Mesendoderm (in vitro differentiated cells): ENCODE measurements around the gene TBC1D16.

Source experiments
- DNase-seq: peaks from one replicate; pipeline ENCODE4 v3.0.0; 2013
- H2AK5ac ChIP-seq: 2 replicates; pipeline ENCODE4 v1.6.1; 2013; ENCODE audit warnings: low read length, inconsistent platforms
- H2BK120ac ChIP-seq: 2 replicates; pipeline ENCODE4 v1.6.1; 2013; ENCODE audit warnings: low read depth, mild to moderate bottlenecking, low read length, moderate library complexity, mixed read lengths
- H2BK15ac ChIP-seq: replicated peaks from 2 replicates; pipeline ENCODE4 v1.6.1; 2013; ENCODE audit warnings: low read depth, mild to moderate bottlenecking, moderate library complexity
- H2BK5ac ChIP-seq: 2 replicates; pipeline ENCODE4 v1.6.1; 2013; ENCODE audit warnings: low read length, inconsistent platforms
- H3K18ac ChIP-seq: 2 replicates; pipeline ENCODE4 v1.6.1; 2013; ENCODE audit warnings: mild to moderate bottlenecking, low read length, mixed read lengths
- H3K23ac ChIP-seq: one replicate; pipeline ENCODE4 v1.6.1; 2013; ENCODE audit warnings: low read length
- H3K27ac ChIP-seq: 2 replicates; pipeline ENCODE4 v1.5.1; 2013; ENCODE audit warnings: low read depth, mild to moderate bottlenecking, inconsistent platforms, low read length, moderate library complexity
- H3K27me3 ChIP-seq: 2 replicates; pipeline ENCODE4 v1.6.1; 2013; ENCODE audit warnings: low read length, control low read depth, mild to moderate bottlenecking, inconsistent platforms; ENCODE audit not compliant: insufficient read depth, poor library complexity
- H3K36me3 ChIP-seq: 2 replicates; pipeline ENCODE4 v1.6.1; 2013; ENCODE audit warnings: low read length, inconsistent platforms; ENCODE audit not compliant: control insufficient read depth, insufficient read depth
- H3K4ac ChIP-seq: one replicate; pipeline ENCODE4 v1.6.1; 2013; ENCODE audit warnings: low read depth, mild to moderate bottlenecking, low read length, moderate library complexity
- H3K4me1 ChIP-seq: 2 replicates; pipeline ENCODE4 v1.6.1; 2013; ENCODE audit warnings: low read depth, low read length, inconsistent platforms; ENCODE audit not compliant: control insufficient read depth
- H3K4me2 ChIP-seq: 2 replicates; pipeline ENCODE4 v1.6.1; 2013; ENCODE audit warnings: low read length
- H3K4me3 ChIP-seq: 2 replicates; pipeline ENCODE4 v1.5.1; 2013; ENCODE audit warnings: mild to moderate bottlenecking, low read length
- H3K56ac ChIP-seq: one replicate; pipeline ENCODE4 v1.6.1; 2013; ENCODE audit warnings: low read length
- H3K79me1 ChIP-seq: 2 replicates; pipeline ENCODE4 v1.6.1; 2013; ENCODE audit warnings: low read length, inconsistent platforms
- H3K79me2 ChIP-seq: 2 replicates; pipeline ENCODE4 v1.6.1; 2013; ENCODE audit warnings: mild to moderate bottlenecking, low read length; ENCODE audit not compliant: control insufficient read depth, insufficient read depth
- H3K9ac ChIP-seq: 2 replicates; pipeline ENCODE4 v1.6.1; 2013; ENCODE audit warnings: low read length, inconsistent platforms
- H4K5ac ChIP-seq: one replicate; pipeline ENCODE4 v1.6.1; 2013; ENCODE audit warnings: low read length
- H4K8ac ChIP-seq: one replicate; pipeline ENCODE4 v1.6.1; 2013; ENCODE audit warnings: low read depth, mild to moderate bottlenecking, control low read depth, low read length, moderate library complexity
- WGBS: extraction: QIAGEN DNeasy Blood & Tissue Kit; methylation state at CpG from one replicate; pipeline ENCODE4 v1.1.7; 2013; ENCODE audit warnings: low lambda C conversion rate, missing lambda C conversion rate; ENCODE audit not compliant: insufficient coverage; ENCODE audit errors: extremely low coverage; 5-methylcytosine and 5-hydroxymethylcytosine counted together

The TBC1D16 gene

GRCh38 chr17:79948945-79949655 lies 86.6 kb downstream of the TBC1D16 start:
- no peak overlapping the region for H4K5ac ChIP-seq
- H2BK5ac ChIP-seq = no peak overlapping the region
- H3K9ac ChIP-seq = no peak overlapping the region
- WGBS = no CpG with 5 or more reads among the region's 29 CpGs
- H2BK15ac ChIP-seq = no peak overlapping the region
- no peak overlapping the region for H3K23ac ChIP-seq
- H3K4ac ChIP-seq = no peak overlapping the region
- DNase-seq = no peak
- peaks cover 12% of the 10 kb centered on the region for H3K4me1 ChIP-seq
- H3K36me3 ChIP-seq = peaks cover 2% of the 10 kb centered on the region
- no peaks in the 10 kb centered on the region for H3K79me1 ChIP-seq
- no peak overlapping the region for H4K8ac ChIP-seq
- no peak overlapping the region for H3K18ac ChIP-seq
- H3K4me2 ChIP-seq = no peak overlapping the region
- H2BK120ac ChIP-seq = no peak overlapping the region
- no peak overlapping the region for H2AK5ac ChIP-seq
- no peak overlapping the region for H3K27ac ChIP-seq
- H3K4me3 ChIP-seq = no peak overlapping the region
- H3K27me3 ChIP-seq = no peaks in the 10 kb centered on the region
- H3K56ac ChIP-seq = no peak overlapping the region
- H3K79me2 ChIP-seq = no peaks in the 10 kb centered on the region

GRCh38 chr17:79948406-79948944 lies 87.2 kb downstream of the TBC1D16 start:
- H2BK5ac ChIP-seq = no peak overlapping the region
- no peak overlapping the region for H2BK15ac ChIP-seq
- no peak overlapping the region for H3K23ac ChIP-seq
- no peak overlapping the region for H2AK5ac ChIP-seq
- no CpG with 5 or more reads among the region's 10 CpGs for WGBS
- H3K4ac ChIP-seq = no peak overlapping the region
- no peak overlapping the region for H3K9ac ChIP-seq
- no peak overlapping the region for H3K56ac ChIP-seq
- no peak overlapping the region for H4K8ac ChIP-seq
- no peak overlapping the region for H4K5ac ChIP-seq
- no peak for DNase-seq
- no peak overlapping the region for H2BK120ac ChIP-seq
- peaks cover 12% of the 10 kb centered on the region for H3K4me1 ChIP-seq
- H3K4me2 ChIP-seq = no peak overlapping the region
- no peaks in the 10 kb centered on the region for H3K79me1 ChIP-seq
- no peak overlapping the region for H3K4me3 ChIP-seq
- no peak overlapping the region for H3K27ac ChIP-seq
- H3K79me2 ChIP-seq = no peaks in the 10 kb centered on the region
- H3K36me3 ChIP-seq = peaks cover 3% of the 10 kb centered on the region
- no peaks in the 10 kb centered on the region for H3K27me3 ChIP-seq
- no peak overlapping the region for H3K18ac ChIP-seq

- WGBS = no CpG with 5 or more reads among the region's 31 CpGs
- no peak overlapping the region for H3K4ac ChIP-seq
Observed at GRCh38 chr17:79947351-79948031, 88.2 kb downstream of the TBC1D16 start.

GRCh38 chr17:79946352-79947231 lies 89.1 kb downstream of the TBC1D16 start:
- Histone ChIP-seq H4K8ac (no peak overlapping the region), H3K4me3 (no peak overlapping the region), H3K79me1 (no peaks in the 10 kb centered on the region), H3K23ac (no peak overlapping the region), H2AK5ac (no peak overlapping the region), H3K4me2 (no peak overlapping the region), H2BK15ac (no peak overlapping the region), H3K56ac (no peak overlapping the region), H3K27ac (no peak overlapping the region), H2BK120ac (no peak overlapping the region), H3K9ac (no peak overlapping the region), H3K27me3 (no peaks in the 10 kb centered on the region), H3K36me3 (peaks cover 3% of the 10 kb centered on the region), H2BK5ac (no peak overlapping the region), H3K4me1 (peaks cover 12% of the 10 kb centered on the region), H4K5ac (no peak overlapping the region), H3K18ac (no peak overlapping the region), H3K79me2 (no peaks in the 10 kb centered on the region), H3K4ac (no peak overlapping the region)
- WGBS = no CpG with 5 or more reads among the region's 25 CpGs
- no peak for DNase-seq

More at GRCh38 chr17:79947351-79948031, 88.2 kb downstream of the TBC1D16 start:
- no peak overlapping the region for H2BK120ac ChIP-seq
- H2BK5ac ChIP-seq = no peak overlapping the region
- no peak overlapping the region for H2AK5ac ChIP-seq
- H3K79me1 ChIP-seq = no peaks in the 10 kb centered on the region
- no peaks in the 10 kb centered on the region for H3K27me3 ChIP-seq
- no peak overlapping the region for H3K56ac ChIP-seq
- no peaks in the 10 kb centered on the region for H3K79me2 ChIP-seq
- no peak overlapping the region for H3K9ac ChIP-seq
- H4K5ac ChIP-seq = no peak overlapping the region
- no peak overlapping the region for H3K4me2 ChIP-seq
- peaks cover 3% of the 10 kb centered on the region for H3K36me3 ChIP-seq
- no peak overlapping the region for H3K23ac ChIP-seq
- H3K27ac ChIP-seq = no peak overlapping the region
- H3K4me1 ChIP-seq = peaks cover 12% of the 10 kb centered on the region
- no peak overlapping the region for H2BK15ac ChIP-seq
- no peak for DNase-seq
- no peak overlapping the region for H4K8ac ChIP-seq
- no peak overlapping the region for H3K18ac ChIP-seq
- H3K4me3 ChIP-seq = no peak overlapping the region

GRCh38 chr17:79945591-79946255 lies 89.9 kb downstream of the TBC1D16 start:
- Histone ChIP-seq H3K56ac (no peak overlapping the region), H3K4ac (no peak overlapping the region), H3K4me2 (no peak overlapping the region), H4K8ac (no peak overlapping the region), H3K9ac (no peak overlapping the region), H3K27me3 (no peaks in the 10 kb centered on the region), H2BK5ac (no peak overlapping the region), H3K79me2 (no peaks in the 10 kb centered on the region), H3K23ac (no peak overlapping the region), H3K4me3 (no peak overlapping the region), H3K79me1 (no peaks in the 10 kb centered on the region), H3K4me1 (peaks cover 7% of the 10 kb centered on the region), H2BK15ac (no peak overlapping the region), H3K36me3 (peaks cover 3% of the 10 kb centered on the region), H2BK120ac (no peak overlapping the region), H3K27ac (no peak overlapping the region), H4K5ac (no peak overlapping the region), H3K18ac (no peak overlapping the region), H2AK5ac (no peak overlapping the region)
- no CpG with 5 or more reads among the region's 25 CpGs for WGBS
- DNase-seq = no peak
